ENCODE data around the gene IDH1. TPM values are rescaled to one million over a fixed set of nuclear protein-coding genes. Genes with fewer than 3 reads are reported as not detected.
A peak's percentile ranks its signal among the peaks of the same experiment; 100 is the strongest.

IDH1 gene
- total RNA-seq, 1 donor from 2014 or later, result 171 TPM

GRCh38 chr2:208235860-208236259 lies 19.0 kb downstream of the IDH1 start:
- no peaks in the 10 kb centered on the region for H3K4me1 Mint-ChIP-seq (ENCODE audit: unreplicated experiment)
- DNase-seq (ENCODE audit: low spot score), result no peak
- H3K27me3 Mint-ChIP-seq (ENCODE audit: unreplicated experiment), result peaks cover 2% of the 10 kb centered on the region
- H3K27ac Mint-ChIP-seq (ENCODE audit: unreplicated experiment), result no peak overlapping the region
- H3K4me3 Mint-ChIP-seq (ENCODE audit: unreplicated experiment), result peak overlapping the region; percentile 6
- no peak for TF ChIP-seq CTCF (IDR thresholded peaks at IDR 0.05; ENCODE audit: unreplicated experiment)
- peaks cover 56% of the 10 kb centered on the region for H3K36me3 Mint-ChIP-seq (ENCODE audit: low read depth, unreplicated experiment)
- H3K9me3 Mint-ChIP-seq (ENCODE audit: unreplicated experiment), result peaks cover 6% of the 10 kb centered on the region

GRCh38 chr2:208234786-208235185 lies 20.1 kb downstream of the IDH1 start:
- TF ChIP-seq CTCF (IDR thresholded peaks at IDR 0.05; ENCODE audit: unreplicated experiment), result no peak
- Mint-ChIP-seq H3K9me3 (ENCODE audit: unreplicated experiment) (peaks cover 6% of the 10 kb centered on the region), H3K4me3 (ENCODE audit: unreplicated experiment) (no peak overlapping the region), H3K27me3 (ENCODE audit: unreplicated experiment) (peaks cover under 1% of the 10 kb centered on the region), H3K27ac (ENCODE audit: unreplicated experiment) (no peak overlapping the region), H3K4me1 (ENCODE audit: unreplicated experiment) (no peaks in the 10 kb centered on the region), H3K36me3 (ENCODE audit: low read depth, unreplicated experiment) (peaks cover 48% of the 10 kb centered on the region)
- no peak for DNase-seq (ENCODE audit: low spot score)

- peaks cover 6% of the 10 kb centered on the region for H3K9me3 Mint-ChIP-seq (ENCODE audit: unreplicated experiment)
- H3K27ac Mint-ChIP-seq (ENCODE audit: unreplicated experiment), result no peak overlapping the region
- no peaks in the 10 kb centered on the region for H3K27me3 Mint-ChIP-seq (ENCODE audit: unreplicated experiment)
- no peak overlapping the region for H3K4me3 Mint-ChIP-seq (ENCODE audit: unreplicated experiment)
- DNase-seq (ENCODE audit: low spot score), result no peak
- no peaks in the 10 kb centered on the region for H3K4me1 Mint-ChIP-seq (ENCODE audit: unreplicated experiment)
- H3K36me3 Mint-ChIP-seq (ENCODE audit: low read depth, unreplicated experiment), result peaks cover 8% of the 10 kb centered on the region
- TF ChIP-seq CTCF (IDR thresholded peaks at IDR 0.05; ENCODE audit: unreplicated experiment), result no peak
Measured at GRCh38 chr2:208228476-208228875, 26.4 kb downstream of the IDH1 start.

- no peak for TF ChIP-seq CTCF (IDR thresholded peaks at IDR 0.05; ENCODE audit: unreplicated experiment)
Measured at GRCh38 chr2:208227581-208228232, 27.2 kb downstream of the IDH1 start.

GRCh38 chr2:208224802-208225201 lies 30.1 kb downstream of the IDH1 start:
- DNase-seq (ENCODE audit: low spot score), result no peak
- peaks cover 18% of the 10 kb centered on the region for H3K36me3 Mint-ChIP-seq (ENCODE audit: low read depth, unreplicated experiment)
- no peak for TF ChIP-seq CTCF (IDR thresholded peaks at IDR 0.05; ENCODE audit: unreplicated experiment)
- no peaks in the 10 kb centered on the region for H3K4me1 Mint-ChIP-seq (ENCODE audit: unreplicated experiment)
- H3K27ac Mint-ChIP-seq (ENCODE audit: unreplicated experiment), result no peak overlapping the region
- peaks cover 8% of the 10 kb centered on the region for H3K9me3 Mint-ChIP-seq (ENCODE audit: unreplicated experiment)
- H3K4me3 Mint-ChIP-seq (ENCODE audit: unreplicated experiment), result no peak overlapping the region
- H3K27me3 Mint-ChIP-seq (ENCODE audit: unreplicated experiment), result peaks cover 7% of the 10 kb centered on the region

More at GRCh38 chr2:208227581-208228232, 27.2 kb downstream of the IDH1 start:
- H3K4me3 Mint-ChIP-seq (ENCODE audit: unreplicated experiment), result no peak overlapping the region
- peaks cover 6% of the 10 kb centered on the region for H3K9me3 Mint-ChIP-seq (ENCODE audit: unreplicated experiment)
- DNase-seq (ENCODE audit: low spot score), result no peak
- H3K27ac Mint-ChIP-seq (ENCODE audit: unreplicated experiment), result no peak overlapping the region
- H3K36me3 Mint-ChIP-seq (ENCODE audit: low read depth, unreplicated experiment), result peaks cover 8% of the 10 kb centered on the region
- no peaks in the 10 kb centered on the region for H3K4me1 Mint-ChIP-seq (ENCODE audit: unreplicated experiment)
- no peaks in the 10 kb centered on the region for H3K27me3 Mint-ChIP-seq (ENCODE audit: unreplicated experiment)
